Tibial nerve (tissue), 4 donors: ENCODE measurements around the gene CILP2. TPM values are rescaled to one million over a fixed set of nuclear protein-coding genes. Genes with fewer than 3 reads are reported as not detected.

Experiments
- DNase-seq, 2 donors: peaks; one replicate each; pipeline ENCODE4 v3.0.0-alpha.2; 2019; ENCODE audit warnings: low spot score in 2 of 2
- H3K27ac ChIP-seq, 4 donors: fragments of 200-600 bp; sonication (generic) in 3 of 4; one replicate each; pipeline ENCODE4 v1.5.1; 2017 to 2019; ENCODE audit warnings: mild to moderate bottlenecking in 1 of 4
- H3K27me3 ChIP-seq, 2 donors: fragments of 200-600 bp; sonication (generic) in 1 of 2; one replicate each; pipeline versions ENCODE4 v1.5.1 to v1.6.0; 2017 to 2019
- H3K36me3 ChIP-seq, 3 donors: fragments of 200-600 bp; sonication (generic); one replicate each; pipeline ENCODE4 v1.5.1; 2018 to 2019
- H3K4me1 ChIP-seq, 4 donors: fragments of 200-600 bp; sonication (generic) in 3 of 4; one replicate each; pipeline ENCODE4 v1.5.1; 2017 to 2019
- H3K4me3 ChIP-seq, 4 donors: fragments of 200-600 bp; sonication (generic) in 3 of 4; one replicate each; pipeline ENCODE4 v1.5.1; 2017 to 2019; ENCODE audit warnings: mild to moderate bottlenecking in 1 of 4, moderate library complexity in 1 of 4
- H3K9me3 ChIP-seq, 4 donors: fragments of 200-600 bp; sonication (generic) in 3 of 4; one replicate each; pipeline ENCODE4 v1.5.1; 2017 to 2019
- EP300 ChIP-seq, 2 donors: sonication (generic); formaldehyde crosslinking; IDR thresholded peaks; one replicate each; pipeline ENCODE4 v1.6.1; 2017; ENCODE audit warnings: antibody characterized with exemption in 2 of 2, mild to moderate bottlenecking in 1 of 2
- POLR2A ChIP-seq, 2 donors: fragments of 450-650 bp; IDR thresholded peaks; one replicate each; pipeline ENCODE4 v1.6.1; 2017; ENCODE audit warnings: antibody characterized with exemption in 2 of 2, mild to moderate bottlenecking in 2 of 2, moderate library complexity in 2 of 2
- WGBS, 2 donors: methylation state at CpG; one replicate each; pipeline ENCODE4 v1.1.5; 2018; 5-methylcytosine and 5-hydroxymethylcytosine counted together
- total RNA-seq, 4 donors: library from RNA; depleted of rRNA; stranded (reverse); fragments of >200 nt; gene quantifications; one replicate each; pipeline ENCODE4 v1.1.0, GENCODE V29; 2016
- TF ChIP-seq, protein P1 (sequence below), 5 experiments: fragments of 200-600 bp in 3 of 5; fragments of 450-650 bp in 2 of 5; sonication (generic) in 3 of 5; IDR thresholded peaks; one replicate each; pipeline ENCODE4 v1.5.1; 2016 to 2019; ENCODE audit warnings: antibody characterized with exemption in 5 of 5, mild to moderate bottlenecking in 3 of 5, moderate library complexity in 2 of 5

CILP2 gene
- total RNA-seq, 4 donors from 2014 or later: 0.20 to 0.66 TPM; not detected in 2

DNA sequence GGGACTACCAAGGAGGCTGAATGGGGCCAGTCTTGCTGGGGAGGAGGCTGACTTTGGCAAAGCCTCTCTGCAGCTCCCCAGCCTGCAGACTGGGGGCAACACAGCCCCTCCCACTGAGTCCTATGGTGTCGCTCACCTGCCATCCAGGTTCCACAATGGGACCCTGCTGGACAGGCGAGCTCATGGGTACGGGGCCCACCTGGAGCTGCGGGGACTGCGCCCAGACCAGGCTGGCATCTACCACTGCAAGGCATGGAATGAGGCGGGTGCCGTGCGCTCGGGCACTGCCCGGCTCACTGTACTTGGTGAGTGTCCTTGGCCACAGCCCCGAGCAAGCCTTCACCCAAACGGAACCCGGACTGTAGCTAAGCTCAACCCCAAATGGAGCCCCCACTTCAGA, 5.0 kb downstream of the CILP2 start:
- WGBS, 2 donors: 87 to 93% methylated on average over 8 to 13 of the region's 13 CpGs
- H3K27me3 ChIP-seq: peaks cover 2 to 89% of the 10 kb centered on the region in 2 donors
- TF ChIP-seq POLR2A (IDR thresholded peaks at IDR 0.05) (no peak), EP300 (IDR thresholded peaks at IDR 0.05) (no peak)
- TF ChIP-seq, protein P1, sequence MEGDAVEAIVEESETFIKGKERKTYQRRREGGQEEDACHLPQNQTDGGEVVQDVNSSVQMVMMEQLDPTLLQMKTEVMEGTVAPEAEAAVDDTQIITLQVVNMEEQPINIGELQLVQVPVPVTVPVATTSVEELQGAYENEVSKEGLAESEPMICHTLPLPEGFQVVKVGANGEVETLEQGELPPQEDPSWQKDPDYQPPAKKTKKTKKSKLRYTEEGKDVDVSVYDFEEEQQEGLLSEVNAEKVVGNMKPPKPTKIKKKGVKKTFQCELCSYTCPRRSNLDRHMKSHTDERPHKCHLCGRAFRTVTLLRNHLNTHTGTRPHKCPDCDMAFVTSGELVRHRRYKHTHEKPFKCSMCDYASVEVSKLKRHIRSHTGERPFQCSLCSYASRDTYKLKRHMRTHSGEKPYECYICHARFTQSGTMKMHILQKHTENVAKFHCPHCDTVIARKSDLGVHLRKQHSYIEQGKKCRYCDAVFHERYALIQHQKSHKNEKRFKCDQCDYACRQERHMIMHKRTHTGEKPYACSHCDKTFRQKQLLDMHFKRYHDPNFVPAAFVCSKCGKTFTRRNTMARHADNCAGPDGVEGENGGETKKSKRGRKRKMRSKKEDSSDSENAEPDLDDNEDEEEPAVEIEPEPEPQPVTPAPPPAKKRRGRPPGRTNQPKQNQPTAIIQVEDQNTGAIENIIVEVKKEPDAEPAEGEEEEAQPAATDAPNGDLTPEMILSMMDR (IDR thresholded peaks at IDR 0.05): no peak

GRCh38 chr19:19543640-19544039, 5.6 kb downstream of the CILP2 start:
- WGBS, 2 donors: 85 to 87% methylated on average over 12 to 19 of the region's 19 CpGs

More for the DNA sequence above, 5.0 kb downstream of the CILP2 start:
- no peak overlapping the region for H3K4me3 ChIP-seq
- peaks cover 0 to 5% (median 0%) of the 10 kb centered on the region in 4 donors for H3K9me3 ChIP-seq
- no peak overlapping the region for H3K27ac ChIP-seq
- peaks cover 0 to 38% (median 19%) of the 10 kb centered on the region in 4 donors for H3K4me1 ChIP-seq
- no peaks in the 10 kb centered on the region for H3K36me3 ChIP-seq
- no peak for DNase-seq

GRCh38 chr19:19544257-19544953, 6.3 kb downstream of the CILP2 start:
- H3K9me3 ChIP-seq: peaks cover 0 to 5% (median 0%) of the 10 kb centered on the region in 4 donors
- WGBS, 2 donors: 85 to 92% methylated on average over 44 to 70 of the region's 75 CpGs
- TF ChIP-seq, protein P1 (IDR thresholded peaks at IDR 0.05): no peak
- TF ChIP-seq EP300 (IDR thresholded peaks at IDR 0.05): no peak
- TF ChIP-seq POLR2A (IDR thresholded peaks at IDR 0.05): no peak
- H3K36me3 ChIP-seq: no peaks in the 10 kb centered on the region
- H3K27ac ChIP-seq: no peak overlapping the region
- H3K27me3 ChIP-seq: peaks cover 2 to 89% of the 10 kb centered on the region in 2 donors
- no peak for DNase-seq
- H3K4me3 ChIP-seq: no peak overlapping the region
- H3K4me1 ChIP-seq: peaks cover 0 to 27% (median 10%) of the 10 kb centered on the region in 4 donors

More at GRCh38 chr19:19543640-19544039, 5.6 kb downstream of the CILP2 start:
- Histone ChIP-seq H3K36me3 (no peaks in the 10 kb centered on the region), H3K9me3 (peaks cover 0 to 5% (median 0%) of the 10 kb centered on the region in 4 donors), H3K4me3 (no peak overlapping the region), H3K27ac (no peak overlapping the region), H3K4me1 (peaks cover 0 to 33% (median 14%) of the 10 kb centered on the region in 4 donors), H3K27me3 (peaks cover 2 to 89% of the 10 kb centered on the region in 2 donors)
- TF ChIP-seq, protein P1 (IDR thresholded peaks at IDR 0.05): no peak
- TF ChIP-seq POLR2A (IDR thresholded peaks at IDR 0.05): no peak
- no peak for TF ChIP-seq EP300 (IDR thresholded peaks at IDR 0.05)
- DNase-seq: no peak

- no peak for DNase-seq
- no peak overlapping the region for H3K27ac ChIP-seq
- H3K4me1 ChIP-seq: peaks cover 0 to 22% (median 10%) of the 10 kb centered on the region in 4 donors
- WGBS, 2 donors: 84 to 88% methylated on average over 22 to 24 of the region's 53 CpGs
- no peak overlapping the region for H3K4me3 ChIP-seq
- peaks cover 0 to 4% (median 0%) of the 10 kb centered on the region in 4 donors for H3K9me3 ChIP-seq
- TF ChIP-seq EP300 (IDR thresholded peaks at IDR 0.05) (no peak), POLR2A (IDR thresholded peaks at IDR 0.05) (no peak)
- TF ChIP-seq, protein P1 (IDR thresholded peaks at IDR 0.05): no peak
- no peaks in the 10 kb centered on the region for H3K36me3 ChIP-seq
- H3K27me3 ChIP-seq: peaks cover 2 to 86% of the 10 kb centered on the region in 2 donors
Observed at GRCh38 chr19:19544954-19545591, 7.0 kb downstream of the CILP2 start.

GRCh38 chr19:19545707-19546106, 7.6 kb downstream of the CILP2 start:
- Histone ChIP-seq H3K4me3 (no peak overlapping the region), H3K9me3 (no peaks in the 10 kb centered on the region), H3K36me3 (no peaks in the 10 kb centered on the region), H3K27me3 (peaks cover 0 to 85% of the 10 kb centered on the region in 2 donors), H3K4me1 (peaks cover 0 to 16% (median 5%) of the 10 kb centered on the region in 4 donors), H3K27ac (no peak overlapping the region)
- no peak for DNase-seq
- TF ChIP-seq EP300 (IDR thresholded peaks at IDR 0.05): no peak
- TF ChIP-seq, protein P1 (IDR thresholded peaks at IDR 0.05): no peak
- no peak for TF ChIP-seq POLR2A (IDR thresholded peaks at IDR 0.05)
- 91 to 94% methylated on average over 23 of the region's 23 CpGs for WGBS, 2 donors
